ENCODE results near the gene ANGEL2.

GRCh38 chr1:212958175-212958574 is 57.5 kb downstream of the ANGEL2 start:
- TF ChIP-seq MXI1 (IDR thresholded peaks at IDR 0.05; ENCODE audit: borderline replicate concordance, low read depth, low read length), result no peak
- TF ChIP-seq CTCF (conservative IDR thresholded peaks at IDR 0.05; ENCODE audit: low read depth, low read length), result no peak
- no peak for TF ChIP-seq RAD21 (IDR thresholded peaks at IDR 0.05; ENCODE audit: low read length)
- no peak for TF ChIP-seq RFX5 (IDR thresholded peaks at IDR 0.05; ENCODE audit: low read depth, low read length)
- no peak for TF ChIP-seq POLR2A (IDR thresholded peaks at IDR 0.05; ENCODE audit: low read depth, low read length)
- peak; percentile 10; the same call in 1 of the 2 replicates for TF ChIP-seq CEBPB (IDR thresholded peaks at IDR 0.05; ENCODE audit: low read depth, low read length)
- no peak for TF ChIP-seq SMC3 (IDR thresholded peaks at IDR 0.05; ENCODE audit: low read depth, low read length)
- TF ChIP-seq RCOR1 (IDR thresholded peaks at IDR 0.05; ENCODE audit: insufficient replicate concordance, low read length), result no peak
- TF ChIP-seq FOS (IDR thresholded peaks at IDR 0.05; ENCODE audit: low read depth, low read length), result no peak
- TF ChIP-seq CHD1 (IDR thresholded peaks at IDR 0.05; ENCODE audit: low read depth, low read length), result no peak
- TF ChIP-seq ELK1 (IDR thresholded peaks at IDR 0.05; ENCODE audit: borderline replicate concordance, low read depth, low read length), result no peak
- TF ChIP-seq BHLHE40 (IDR thresholded peaks at IDR 0.05; ENCODE audit: low read depth, low read length), result no peak
